ENCODE results near the gene GFAP. TPM values are rescaled to one million over a fixed set of nuclear protein-coding genes. Genes with fewer than 3 reads are reported as not detected.

The GFAP gene
- total RNA-seq: 1 to 10 TPM in 2 of 4 donors, under 1 TPM in 1, not detected in 1; 0.33 to 2.3 (median 2.0) TPM

- Histone ChIP-seq H3K4me1 (peaks cover 7 to 54% of the 10 kb centered on the region in 2 donors), H3K36me3 (no peaks in the 10 kb centered on the region), H3K4me3 (replicated peaks in 1 of 3) (no peak within 1 kb of the TSS), H3K27me3 (no peaks in the 10 kb centered on the region), H3K9me3 (no peaks in the 10 kb centered on the region), H3K27ac (peak within 1 kb of the TSS; percentile 74 to 77 (median 74))
- intact Hi-C loops (cut with DNase I): no loop called here
- WGBS, 2 donors: 76 to 87% methylated on average over 13 to 16 of the region's 17 CpGs
- DNase-seq: no peak
- TF ChIP-seq, protein P1, sequence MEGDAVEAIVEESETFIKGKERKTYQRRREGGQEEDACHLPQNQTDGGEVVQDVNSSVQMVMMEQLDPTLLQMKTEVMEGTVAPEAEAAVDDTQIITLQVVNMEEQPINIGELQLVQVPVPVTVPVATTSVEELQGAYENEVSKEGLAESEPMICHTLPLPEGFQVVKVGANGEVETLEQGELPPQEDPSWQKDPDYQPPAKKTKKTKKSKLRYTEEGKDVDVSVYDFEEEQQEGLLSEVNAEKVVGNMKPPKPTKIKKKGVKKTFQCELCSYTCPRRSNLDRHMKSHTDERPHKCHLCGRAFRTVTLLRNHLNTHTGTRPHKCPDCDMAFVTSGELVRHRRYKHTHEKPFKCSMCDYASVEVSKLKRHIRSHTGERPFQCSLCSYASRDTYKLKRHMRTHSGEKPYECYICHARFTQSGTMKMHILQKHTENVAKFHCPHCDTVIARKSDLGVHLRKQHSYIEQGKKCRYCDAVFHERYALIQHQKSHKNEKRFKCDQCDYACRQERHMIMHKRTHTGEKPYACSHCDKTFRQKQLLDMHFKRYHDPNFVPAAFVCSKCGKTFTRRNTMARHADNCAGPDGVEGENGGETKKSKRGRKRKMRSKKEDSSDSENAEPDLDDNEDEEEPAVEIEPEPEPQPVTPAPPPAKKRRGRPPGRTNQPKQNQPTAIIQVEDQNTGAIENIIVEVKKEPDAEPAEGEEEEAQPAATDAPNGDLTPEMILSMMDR (IDR thresholded peaks at IDR 0.05): no peak
- no peak for TF ChIP-seq POLR2A (IDR thresholded peaks at IDR 0.05)
Observed at GRCh38 chr17:44915321-44915726, at the start of gene GFAP. Gene GFAP, minus strand, starts transcription at chr17:44915500. Its CDS starts 14 bp downstream, at chr17:44915486.

- no peak overlapping the region for H3K27ac ChIP-seq
- WGBS, 2 donors: 76% methylated on average over 7 of the region's 7 CpGs
- TF ChIP-seq, protein P1 (IDR thresholded peaks at IDR 0.05): no peak
- TF ChIP-seq POLR2A (IDR thresholded peaks at IDR 0.05): no peak
- DNase-seq: no peak
- no peak overlapping the region for H3K4me3 ChIP-seq (replicated peaks in 1 of 3)
- no peaks in the 10 kb centered on the region for H3K36me3 ChIP-seq
- H3K4me1 ChIP-seq: peaks cover 7 to 14% of the 10 kb centered on the region in 2 donors
- H3K27me3 ChIP-seq: peaks cover 2% of the 10 kb centered on the region
- intact Hi-C loops (cut with DNase I): loop anchor here (10.0 kb wide), 1 partner anchor 63 kb away; no protein-coding TSS in a partner anchor
- H3K9me3 ChIP-seq: no peaks in the 10 kb centered on the region
Observed at GRCh38 chr17:44961921-44962350, 46.6 kb upstream of the GFAP start.

DNA sequence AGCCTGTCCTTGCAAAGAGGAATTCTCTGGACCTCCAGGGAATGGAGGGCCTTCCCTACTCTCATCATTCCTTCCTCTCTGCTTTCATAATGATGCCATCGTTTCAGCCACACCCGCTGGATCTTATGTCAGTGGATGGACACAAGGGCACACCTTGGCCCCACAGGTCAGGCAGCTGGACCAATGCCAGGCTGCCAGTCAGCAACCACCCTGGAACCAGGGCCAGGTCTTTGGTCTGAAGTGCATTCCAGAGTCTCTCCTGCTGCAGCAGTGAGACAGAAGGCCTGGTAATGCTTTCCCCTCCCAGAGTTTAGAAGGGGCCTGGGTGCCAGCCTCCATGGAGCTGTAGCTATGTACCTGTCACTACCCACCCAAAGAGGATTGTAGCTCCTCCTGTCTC lies 45.4 kb upstream of the GFAP start:
- H3K9me3 ChIP-seq: no peaks in the 10 kb centered on the region
- H3K36me3 ChIP-seq: no peaks in the 10 kb centered on the region
- intact Hi-C loops (cut with DNase I): loop anchor here (10.0 kb wide), 1 partner anchor 64 kb away; no protein-coding TSS in a partner anchor
- TF ChIP-seq, protein P1 (IDR thresholded peaks at IDR 0.05): no peak
- no peak for TF ChIP-seq POLR2A (IDR thresholded peaks at IDR 0.05)
- no peak overlapping the region for H3K4me3 ChIP-seq (replicated peaks in 1 of 3)
- no peaks in the 10 kb centered on the region for H3K27me3 ChIP-seq
- H3K4me1 ChIP-seq: peaks cover 6 to 12% of the 10 kb centered on the region in 2 donors
- H3K27ac ChIP-seq: peak overlapping the region in 2 of 3 donors; percentile 22 to 41
- 22 to 38% methylated on average over 2 of the region's 2 CpGs for WGBS, 2 donors
- DNase-seq: peak; percentile 84 to 86

DNA sequence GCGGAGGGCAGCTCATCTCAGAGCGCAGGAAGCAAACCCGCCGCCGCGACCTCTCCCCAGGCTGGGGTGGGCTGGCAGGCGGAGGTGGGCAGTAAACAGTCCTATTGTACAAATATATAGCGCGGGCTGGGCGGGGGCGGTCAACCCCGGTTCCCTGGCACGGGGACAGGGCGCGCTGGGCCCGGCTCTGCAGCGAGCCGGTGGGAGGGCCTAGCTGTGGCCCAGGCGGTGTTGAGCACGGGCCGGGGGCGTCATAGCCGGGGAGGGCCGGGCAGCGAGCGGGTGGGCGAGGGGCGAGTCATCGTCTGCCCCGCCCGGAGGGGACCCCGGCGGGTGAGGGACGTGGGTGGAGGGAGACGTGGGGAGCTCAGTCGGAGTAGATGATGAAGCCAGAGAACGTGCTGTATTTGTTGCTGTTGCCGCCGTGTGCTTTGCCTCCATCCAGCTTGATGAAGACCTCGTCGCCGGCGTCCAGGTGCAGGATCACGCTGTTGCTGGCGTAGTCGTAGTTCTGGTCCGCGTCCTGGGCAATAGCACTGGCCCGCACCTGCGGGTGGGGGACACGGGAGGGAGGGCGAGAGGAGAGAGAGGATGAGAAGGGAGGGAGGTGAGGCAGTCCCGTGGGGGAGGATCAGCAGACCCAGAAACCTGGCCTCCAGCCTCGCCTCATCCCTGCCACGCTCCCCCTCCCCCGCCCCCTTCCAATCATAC lies 44.7 kb upstream of the GFAP start:
- no peak overlapping the region for H3K27ac ChIP-seq
- intact Hi-C loops (cut with DNase I): loop anchor here (10.0 kb wide), 1 partner anchor 65 kb away; no protein-coding TSS in a partner anchor
- 40 to 47% methylated on average over 20 to 43 of the region's 56 CpGs for WGBS, 2 donors
- H3K36me3 ChIP-seq: no peaks in the 10 kb centered on the region
- H3K4me3 ChIP-seq (replicated peaks in 1 of 3): no peak overlapping the region
- H3K9me3 ChIP-seq: no peaks in the 10 kb centered on the region
- H3K4me1 ChIP-seq: peaks cover 6 to 12% of the 10 kb centered on the region in 2 donors
- no peak for DNase-seq
- TF ChIP-seq, protein P1 (IDR thresholded peaks at IDR 0.05): no peak
- no peak for TF ChIP-seq POLR2A (IDR thresholded peaks at IDR 0.05)
- no peaks in the 10 kb centered on the region for H3K27me3 ChIP-seq
